GDM1 (cell line): Measurements from ENCODE around the gene BIRC5.
"Not testable (repeated sequence)": the region's sequence is repeated elsewhere in the genome, so short reads cannot be mapped to it uniquely, and the experiment has no call there.

Source experiments
- DNase-seq: peaks from one replicate; lab custom pipeline; 2025; lab: John Stamatoyannopoulos, UW

The BIRC5 gene

DNA sequence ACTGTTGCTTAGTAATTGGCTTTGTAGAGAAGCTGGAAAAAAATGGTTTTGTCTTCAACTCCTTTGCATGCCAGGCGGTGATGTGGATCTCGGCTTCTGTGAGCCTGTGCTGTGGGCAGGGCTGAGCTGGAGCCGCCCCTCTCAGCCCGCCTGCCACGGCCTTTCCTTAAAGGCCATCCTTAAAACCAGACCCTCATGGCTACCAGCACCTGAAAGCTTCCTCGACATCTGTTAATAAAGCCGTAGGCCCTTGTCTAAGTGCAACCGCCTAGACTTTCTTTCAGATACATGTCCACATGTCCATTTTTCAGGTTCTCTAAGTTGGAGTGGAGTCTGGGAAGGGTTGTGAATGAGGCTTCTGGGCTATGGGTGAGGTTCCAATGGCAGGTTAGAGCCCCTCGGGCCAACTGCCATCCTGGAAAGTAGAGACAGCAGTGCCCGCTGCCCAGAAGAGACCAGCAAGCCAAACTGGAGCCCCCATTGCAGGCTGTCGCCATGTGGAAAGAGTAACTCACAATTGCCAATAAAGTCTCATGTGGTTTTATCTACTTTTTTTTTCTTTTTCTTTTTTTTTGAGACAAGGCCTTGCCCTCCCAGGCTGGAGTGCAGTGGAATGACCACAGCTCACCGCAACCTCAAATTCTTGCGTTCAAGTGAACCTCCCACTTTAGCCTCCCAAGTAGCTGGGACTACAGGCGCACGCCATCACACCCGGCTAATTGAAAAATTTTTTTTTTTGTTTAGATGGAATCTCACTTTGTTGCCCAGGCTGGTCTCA lies 11.2 kb downstream of the BIRC5 start:
- no peak for DNase-seq

DNA sequence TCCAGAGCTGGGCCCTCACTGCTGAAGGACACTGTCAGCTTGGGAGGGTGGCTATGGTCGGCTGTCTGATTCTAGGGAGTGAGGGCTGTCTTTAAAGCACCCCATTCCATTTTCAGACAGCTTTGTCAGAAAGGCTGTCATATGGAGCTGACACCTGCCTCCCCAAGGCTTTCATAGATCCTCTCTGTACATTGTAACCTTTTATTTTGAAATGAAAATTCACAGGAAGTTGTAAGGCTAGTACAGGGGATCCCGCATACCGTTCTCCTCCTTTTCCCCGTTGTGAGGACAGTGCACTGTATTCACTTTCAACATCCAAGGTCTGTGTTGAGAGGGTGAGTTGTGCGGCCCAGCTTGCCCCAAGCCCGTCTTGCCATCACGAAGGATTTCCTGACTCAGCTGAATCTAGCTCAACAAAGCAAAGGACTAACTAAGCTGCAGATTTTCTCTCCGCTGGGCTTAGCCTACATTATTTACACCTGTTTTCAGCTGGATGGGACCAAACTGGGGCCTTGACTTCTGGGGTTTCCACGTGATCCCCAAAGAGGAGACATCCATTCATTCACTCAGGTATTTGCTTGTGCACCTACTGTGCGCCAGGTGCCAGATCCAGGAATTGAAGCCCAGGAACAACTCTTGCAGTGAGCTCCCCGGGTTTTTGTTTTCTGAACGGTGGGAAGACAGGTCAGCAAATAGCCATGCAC lies 12.2 kb downstream of the BIRC5 start:
- no peak for DNase-seq

GRCh38 chr17:78226759-78227454 lies 12.9 kb downstream of the BIRC5 start:
- DNase-seq: no peak

- no peak for DNase-seq
Observed at GRCh38 chr17:78227455-78227916, 13.4 kb downstream of the BIRC5 start.

GRCh38 chr17:78228176-78228575 lies 14.1 kb downstream of the BIRC5 start:
- DNase-seq: no peak

- no peak for DNase-seq
Observed at GRCh38 chr17:78230252-78230962, 16.4 kb downstream of the BIRC5 start.

DNA sequence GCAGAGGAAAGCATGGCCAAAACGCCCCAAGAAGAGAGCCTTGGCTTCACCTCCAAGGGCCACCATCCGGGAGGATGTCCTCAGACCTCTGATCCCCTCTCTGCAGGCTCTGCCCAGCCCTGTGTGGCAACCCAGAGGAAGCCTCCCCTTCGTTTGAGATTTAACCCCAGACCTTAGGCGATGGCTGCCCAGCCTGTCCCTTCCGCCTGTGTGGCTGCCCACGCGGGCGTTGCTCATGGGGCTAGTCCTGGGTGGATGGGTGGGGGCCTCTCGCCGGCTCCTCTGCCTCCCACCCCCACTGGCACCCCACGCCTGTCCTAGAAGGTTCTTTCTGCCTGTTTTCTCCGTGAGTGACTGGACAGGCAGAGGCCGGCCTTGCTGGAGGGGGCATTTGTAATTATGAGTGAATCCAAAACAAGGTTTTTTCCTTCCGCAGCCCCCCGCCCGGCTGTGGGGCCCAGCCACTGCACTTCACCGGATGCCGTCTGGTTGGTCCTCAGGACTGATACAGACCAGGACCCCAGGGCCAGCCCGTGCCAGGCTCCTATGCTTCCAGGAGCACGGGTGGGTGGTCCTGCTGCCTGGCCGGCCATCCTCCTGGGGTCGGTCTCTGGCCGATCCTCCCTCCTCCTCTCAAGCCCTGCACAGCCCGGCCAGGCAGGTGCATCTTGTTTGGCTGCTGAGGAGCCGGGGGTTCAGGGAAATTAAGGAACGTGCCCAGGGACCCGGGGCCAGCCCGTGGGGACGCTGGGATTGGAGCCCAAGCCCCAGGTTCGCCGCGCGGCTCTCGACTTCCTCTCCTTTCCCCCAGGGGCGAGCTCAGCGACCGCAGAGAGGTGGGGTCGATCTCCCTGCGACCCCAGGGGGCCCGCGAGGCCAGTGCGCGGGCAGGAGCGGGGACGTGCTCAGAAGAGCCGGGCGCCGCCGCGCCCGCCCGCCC lies 17.2 kb downstream of the BIRC5 start, which contains the start of gene TMEM235:
Gene TMEM235, plus strand, starts transcription at position 636 of the 940 bp plus-strand sequence. CDS start 393 bp downstream, outside the sequence.
- DNase-seq: no peak

- no peak for DNase-seq
Observed at GRCh38 chr17:78231991-78232858, 18.2 kb downstream of the BIRC5 start.

DNA sequence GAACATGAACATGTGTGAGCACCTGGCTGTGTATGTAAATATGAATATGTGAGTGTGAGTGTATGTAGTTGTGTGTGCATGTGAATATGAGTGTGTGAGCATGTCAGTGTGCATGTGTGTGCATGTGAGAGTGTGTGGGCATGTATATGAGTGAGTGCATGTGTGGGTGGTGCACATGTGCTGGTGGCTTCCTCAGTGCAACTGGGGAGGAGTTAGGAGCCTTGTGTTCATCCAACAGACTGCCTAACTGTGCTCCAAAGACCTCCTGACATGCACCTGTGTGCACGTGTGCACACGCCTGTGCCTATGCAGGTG lies 18.8 kb downstream of the BIRC5 start:
- no peak for DNase-seq

DNA sequence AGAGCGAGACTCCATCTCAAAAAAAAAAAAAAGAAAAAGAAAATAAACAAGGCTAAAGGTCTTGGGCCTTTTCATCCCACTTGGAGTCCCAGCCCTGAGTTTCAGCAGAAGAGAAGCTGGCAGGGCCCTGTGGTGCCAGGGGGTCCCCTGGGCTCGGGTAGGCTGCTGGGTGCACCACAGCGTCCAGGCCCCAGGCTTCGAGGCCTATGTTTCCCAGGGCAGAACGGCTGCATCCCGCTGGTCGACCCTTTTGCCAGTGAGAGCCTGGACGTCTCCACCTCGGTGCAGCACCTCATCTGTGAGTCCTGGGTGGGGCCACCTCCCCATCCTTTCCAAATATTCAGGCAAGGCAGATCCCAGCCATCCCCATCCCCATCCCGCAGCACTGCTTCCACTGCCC lies 19.6 kb downstream of the BIRC5 start:
- DNase-seq: no peak

- DNase-seq: no peak
Observed at GRCh38 chr17:78234261-78234865, 20.3 kb downstream of the BIRC5 start.

GRCh38 chr17:78235022-78235421 lies 21.0 kb downstream of the BIRC5 start:
- not testable (repeated sequence) for DNase-seq

GRCh38 chr17:78235885-78236284 lies 21.8 kb downstream of the BIRC5 start:
- DNase-seq: no peak

- no peak for DNase-seq
Observed at GRCh38 chr17:78236362-78237127, 22.5 kb downstream of the BIRC5 start.

DNA sequence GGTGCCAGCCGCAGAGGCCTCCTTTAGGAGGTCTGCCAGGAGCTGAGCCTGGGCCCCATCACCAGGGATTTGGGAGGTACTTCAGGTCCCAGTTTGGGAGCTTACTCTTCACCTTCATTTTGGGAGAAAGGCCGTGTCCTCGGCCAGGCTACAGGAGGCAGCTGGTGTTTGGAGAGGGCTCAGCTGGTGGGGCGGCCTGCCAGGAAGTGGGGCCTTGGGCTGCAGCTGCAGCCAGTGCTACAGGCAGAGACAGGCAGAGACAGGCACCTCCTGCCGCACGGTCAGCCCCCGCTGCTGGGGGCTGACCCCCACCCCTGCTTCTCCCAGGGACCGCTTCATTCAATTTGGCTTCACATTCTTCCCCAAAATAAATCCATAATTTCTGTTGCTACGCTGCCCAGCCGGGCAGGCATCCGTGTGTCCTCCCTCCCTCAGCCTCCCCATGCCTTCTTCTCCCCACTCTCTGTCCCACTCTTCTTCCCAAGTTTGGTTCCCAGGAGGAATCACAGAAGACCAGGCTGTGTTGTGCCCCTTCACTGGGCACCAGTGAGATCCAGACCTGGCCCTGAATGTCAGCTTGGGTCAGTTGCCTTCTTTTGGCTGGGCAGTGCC lies 23.5 kb downstream of the BIRC5 start:
- DNase-seq: no peak

DNA sequence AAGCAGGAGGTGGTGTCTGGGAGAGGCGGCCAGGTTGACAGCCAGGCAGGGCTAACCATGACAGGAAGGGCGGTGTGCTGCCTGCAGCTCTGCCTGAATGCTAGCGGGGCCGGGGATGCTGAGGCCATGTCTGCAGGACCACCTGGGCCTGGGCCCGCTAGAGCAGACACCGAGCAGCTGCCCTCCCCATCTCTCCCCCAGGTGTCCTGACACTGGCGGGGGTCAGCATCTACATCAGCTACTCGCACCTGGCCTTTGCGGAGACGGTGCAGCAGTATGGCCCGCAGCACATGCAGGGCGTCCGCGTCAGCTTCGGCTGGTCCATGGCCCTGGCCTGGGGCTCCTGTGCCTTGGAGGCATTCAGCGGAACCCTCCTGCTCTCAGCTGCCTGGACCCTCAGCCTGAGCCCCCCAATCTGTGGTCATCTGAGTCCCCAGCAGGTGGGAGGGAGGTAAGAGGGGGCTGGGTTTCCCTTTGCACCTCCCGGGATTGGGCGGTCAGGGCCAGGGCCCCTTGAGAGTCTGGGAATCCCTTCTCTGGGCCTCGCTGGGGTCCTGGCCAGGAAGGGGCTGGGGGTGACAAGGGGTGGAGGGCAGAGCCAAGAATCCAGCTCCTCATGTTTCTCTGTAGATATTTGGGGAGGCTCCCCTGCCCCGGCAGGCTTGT lies 24.9 kb downstream of the BIRC5 start:
- no peak for DNase-seq

- no peak for DNase-seq
Observed at GRCh38 chr17:78239489-78239931, 25.5 kb downstream of the BIRC5 start.
